SK-N-MC (cell line): Measurements from ENCODE around the gene MYH9.

ENCODE experiments used
- EZH2 ChIP-seq: fragments of 200-600 bp; sonication (generic); IDR thresholded peaks from one replicate; pipeline ENCODE4 v1.6.1; 2017; ENCODE audit warnings: antibody characterized with exemption
- POLR2AphosphoS5 ChIP-seq: IDR thresholded peaks from 2 replicates; pipeline ENCODE4 v1.6.1; 2012; ENCODE audit warnings: mild to moderate bottlenecking, low read depth, low read length, borderline replicate concordance

- TF ChIP-seq POLR2AphosphoS5, result no peak
- no peak for TF ChIP-seq EZH2
Measured at GRCh38 chr22:36375071-36375980, 12.4 kb downstream of the MYH9 start.
